ENCODE data around the gene ANXA2R. TPM values are rescaled to one million over a fixed set of nuclear protein-coding genes. Genes with fewer than 3 reads are reported as not detected.

ANXA2R gene
- total and polyA plus RNA-seq, 9 of the 15 experiments (the other 6 are each of a cell fraction or from before 2014, with no cell fraction given) = 2.1 to 4.8 (median 3.4) TPM

DNA sequence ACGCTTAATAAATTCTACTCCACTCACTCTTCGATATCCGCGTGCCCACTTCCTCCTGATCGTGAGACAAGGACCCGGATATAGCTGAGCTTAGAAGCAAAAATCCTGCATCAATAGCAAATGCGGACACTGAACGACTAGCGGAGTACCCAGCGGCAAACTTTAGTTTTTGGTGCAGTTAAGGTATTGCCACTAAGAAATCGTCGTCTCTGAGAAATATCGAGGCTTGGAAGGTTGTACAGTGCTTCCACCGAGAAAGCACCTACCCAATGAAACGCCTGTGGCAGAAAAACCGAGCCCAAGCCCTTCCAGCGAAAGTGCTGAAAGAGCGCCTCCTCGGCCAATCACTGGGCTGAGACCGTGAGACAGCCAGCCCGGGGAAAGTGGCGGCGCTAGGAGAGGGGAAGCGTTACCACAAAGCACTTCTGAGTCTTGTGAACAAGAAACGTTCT, 32.2 kb downstream of the ANXA2R start (continued):
- TF ChIP-seq SAP30 (IDR thresholded peaks at IDR 0.05; ENCODE audit: borderline replicate concordance, insufficient read depth, low read depth, low read length, poor library complexity, severe bottlenecking) (peak; percentile 21), ZNF589 (CRISPR knock-in tag; IDR thresholded peaks at IDR 0.05; ENCODE audit: low read depth) (peak; percentile 30; the same call in 1 of the 2 replicates), KDM5B (IDR thresholded peaks at IDR 0.05; ENCODE audit: insufficient replicate concordance, low read depth, low read length) (no peak), MBD2 (IDR thresholded peaks at IDR 0.05; ENCODE audit: borderline replicate concordance, low read depth) (no peak; the same call in 1 of the 2 replicates), ZNF174 (CRISPR knock-in tag; IDR thresholded peaks at IDR 0.05) (no peak), SLC30A9 (CRISPR knock-in tag; IDR thresholded peaks at IDR 0.05) (no peak), CSDE1 (IDR thresholded peaks at IDR 0.05) (no peak; a peak in 1 of 4 replicates), ARHGAP35 (IDR thresholded peaks at IDR 0.05; ENCODE audit: partially characterized antibody) (no peak), ZNF583 (CRISPR knock-in tag; IDR thresholded peaks at IDR 0.05) (no peak), EP400 (IDR thresholded peaks at IDR 0.05) (peak; percentile 60), BCOR (IDR thresholded peaks at IDR 0.05) (no peak), HEY1 (CRISPR knock-in tag; IDR thresholded peaks at IDR 0.05; ENCODE audit: borderline replicate concordance) (0 out of 2 replicates have a peak, but pooled peaks have one; percentile 3), MTA2 (IDR thresholded peaks at IDR 0.05; ENCODE audit: low read depth) (no peak), KHSRP (IDR thresholded peaks at IDR 0.05) (no peak), MEF2A (IDR thresholded peaks at IDR 0.05; ENCODE audit: control insufficient read depth, low read depth, low read length) (no peak), SIRT6 (IDR thresholded peaks at IDR 0.05; ENCODE audit: low read depth, low read length) (no peak), PRPF4 (IDR thresholded peaks at IDR 0.05; ENCODE audit: insufficient read depth, low read depth, low read length, poor library complexity, severe bottlenecking) (no peak), ILK (tag; IDR thresholded peaks at IDR 0.05; ENCODE audit: borderline replicate concordance, low read depth) (no peak), ZBTB17 (CRISPR knock-in tag; IDR thresholded peaks at IDR 0.05) (no peak), ZNF23 (CRISPR knock-in tag; IDR thresholded peaks at IDR 0.05) (no peak), TAF7 (tag; IDR thresholded peaks at IDR 0.05) (peak; percentile 70)
- TF ChIP-seq, protein P1, sequence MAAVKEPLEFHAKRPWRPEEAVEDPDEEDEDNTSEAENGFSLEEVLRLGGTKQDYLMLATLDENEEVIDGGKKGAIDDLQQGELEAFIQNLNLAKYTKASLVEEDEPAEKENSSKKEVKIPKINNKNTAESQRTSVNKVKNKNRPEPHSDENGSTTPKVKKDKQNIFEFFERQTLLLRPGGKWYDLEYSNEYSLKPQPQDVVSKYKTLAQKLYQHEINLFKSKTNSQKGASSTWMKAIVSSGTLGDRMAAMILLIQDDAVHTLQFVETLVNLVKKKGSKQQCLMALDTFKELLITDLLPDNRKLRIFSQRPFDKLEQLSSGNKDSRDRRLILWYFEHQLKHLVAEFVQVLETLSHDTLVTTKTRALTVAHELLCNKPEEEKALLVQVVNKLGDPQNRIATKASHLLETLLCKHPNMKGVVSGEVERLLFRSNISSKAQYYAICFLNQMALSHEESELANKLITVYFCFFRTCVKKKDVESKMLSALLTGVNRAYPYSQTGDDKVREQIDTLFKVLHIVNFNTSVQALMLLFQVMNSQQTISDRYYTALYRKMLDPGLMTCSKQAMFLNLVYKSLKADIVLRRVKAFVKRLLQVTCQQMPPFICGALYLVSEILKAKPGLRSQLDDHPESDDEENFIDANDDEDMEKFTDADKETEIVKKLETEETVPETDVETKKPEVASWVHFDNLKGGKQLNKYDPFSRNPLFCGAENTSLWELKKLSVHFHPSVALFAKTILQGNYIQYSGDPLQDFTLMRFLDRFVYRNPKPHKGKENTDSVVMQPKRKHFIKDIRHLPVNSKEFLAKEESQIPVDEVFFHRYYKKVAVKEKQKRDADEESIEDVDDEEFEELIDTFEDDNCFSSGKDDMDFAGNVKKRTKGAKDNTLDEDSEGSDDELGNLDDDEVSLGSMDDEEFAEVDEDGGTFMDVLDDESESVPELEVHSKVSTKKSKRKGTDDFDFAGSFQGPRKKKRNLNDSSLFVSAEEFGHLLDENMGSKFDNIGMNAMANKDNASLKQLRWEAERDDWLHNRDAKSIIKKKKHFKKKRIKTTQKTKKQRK (IDR thresholded peaks at IDR 0.05; ENCODE audit: borderline replicate concordance, low read depth, low read length) = no peak
- TF ChIP-seq, protein P2, sequence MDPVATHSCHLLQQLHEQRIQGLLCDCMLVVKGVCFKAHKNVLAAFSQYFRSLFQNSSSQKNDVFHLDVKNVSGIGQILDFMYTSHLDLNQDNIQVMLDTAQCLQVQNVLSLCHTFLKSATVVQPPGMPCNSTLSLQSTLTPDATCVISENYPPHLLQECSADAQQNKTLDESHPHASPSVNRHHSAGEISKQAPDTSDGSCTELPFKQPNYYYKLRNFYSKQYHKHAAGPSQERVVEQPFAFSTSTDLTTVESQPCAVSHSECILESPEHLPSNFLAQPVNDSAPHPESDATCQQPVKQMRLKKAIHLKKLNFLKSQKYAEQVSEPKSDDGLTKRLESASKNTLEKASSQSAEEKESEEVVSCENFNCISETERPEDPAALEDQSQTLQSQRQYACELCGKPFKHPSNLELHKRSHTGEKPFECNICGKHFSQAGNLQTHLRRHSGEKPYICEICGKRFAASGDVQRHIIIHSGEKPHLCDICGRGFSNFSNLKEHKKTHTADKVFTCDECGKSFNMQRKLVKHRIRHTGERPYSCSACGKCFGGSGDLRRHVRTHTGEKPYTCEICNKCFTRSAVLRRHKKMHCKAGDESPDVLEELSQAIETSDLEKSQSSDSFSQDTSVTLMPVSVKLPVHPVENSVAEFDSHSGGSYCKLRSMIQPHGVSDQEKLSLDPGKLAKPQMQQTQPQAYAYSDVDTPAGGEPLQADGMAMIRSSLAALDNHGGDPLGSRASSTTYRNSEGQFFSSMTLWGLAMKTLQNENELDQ (CRISPR knock-in tag; IDR thresholded peaks at IDR 0.05; ENCODE audit: borderline replicate concordance) = no peak
- TF ChIP-seq, protein P3, sequence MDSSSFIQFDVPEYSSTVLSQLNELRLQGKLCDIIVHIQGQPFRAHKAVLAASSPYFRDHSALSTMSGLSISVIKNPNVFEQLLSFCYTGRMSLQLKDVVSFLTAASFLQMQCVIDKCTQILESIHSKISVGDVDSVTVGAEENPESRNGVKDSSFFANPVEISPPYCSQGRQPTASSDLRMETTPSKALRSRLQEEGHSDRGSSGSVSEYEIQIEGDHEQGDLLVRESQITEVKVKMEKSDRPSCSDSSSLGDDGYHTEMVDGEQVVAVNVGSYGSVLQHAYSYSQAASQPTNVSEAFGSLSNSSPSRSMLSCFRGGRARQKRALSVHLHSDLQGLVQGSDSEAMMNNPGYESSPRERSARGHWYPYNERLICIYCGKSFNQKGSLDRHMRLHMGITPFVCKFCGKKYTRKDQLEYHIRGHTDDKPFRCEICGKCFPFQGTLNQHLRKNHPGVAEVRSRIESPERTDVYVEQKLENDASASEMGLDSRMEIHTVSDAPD (CRISPR knock-in tag; IDR thresholded peaks at IDR 0.05) = no peak

All from K562 (cell line).